H9 (cell line): Measurements from ENCODE around the gene C19orf47. TPM values are rescaled to one million over a fixed set of nuclear protein-coding genes. Genes with fewer than 3 reads are reported as not detected.

Source experiments
- DNase-seq: peaks from one replicate; pipeline ENCODE4 v3.0.0-alpha.2; 2017
- H2AFZ ChIP-seq: one replicate; pipeline ENCODE4 v1.6.1; 2013; ENCODE audit warnings: mild to moderate bottlenecking, low read length, control low read depth, moderate library complexity
- H2AK5ac ChIP-seq: 2 replicates; pipeline ENCODE4 v1.6.1; 2013; ENCODE audit warnings: low read length, control low read depth, mixed read lengths; ENCODE audit not compliant: insufficient read length
- H2BK120ac ChIP-seq: one replicate; pipeline ENCODE4 v1.6.1; 2013; ENCODE audit warnings: low read depth, mild to moderate bottlenecking, low read length, control low read depth, inconsistent platforms; ENCODE audit not compliant: poor library complexity, severe bottlenecking
- H2BK12ac ChIP-seq: 2 replicates; pipeline ENCODE4 v1.6.1; 2013; ENCODE audit warnings: low read length, control low read depth, mixed read lengths, low read depth; ENCODE audit not compliant: insufficient read length
- H2BK15ac ChIP-seq: 2 replicates; pipeline ENCODE4 v1.6.1; 2013; ENCODE audit warnings: low read depth, low read length, control low read depth
- H2BK20ac ChIP-seq: one replicate; pipeline ENCODE4 v1.6.1; 2013; ENCODE audit warnings: low read depth, mild to moderate bottlenecking, low read length, control low read depth, inconsistent platforms; ENCODE audit not compliant: poor library complexity, severe bottlenecking
- H2BK5ac ChIP-seq: 2 replicates; pipeline ENCODE4 v1.6.1; 2013; ENCODE audit warnings: low read length, control low read depth, mixed read lengths; ENCODE audit not compliant: insufficient read length
- H3K14ac ChIP-seq: 2 replicates; pipeline ENCODE4 v1.6.1; 2013; ENCODE audit warnings: low read length, control low read depth; ENCODE audit not compliant: insufficient read depth
- H3K18ac ChIP-seq: 2 replicates; pipeline ENCODE4 v1.6.1; 2013; ENCODE audit warnings: low read depth, mild to moderate bottlenecking, mixed read lengths, low read length, control low read depth; ENCODE audit not compliant: insufficient read length
- H3K23ac ChIP-seq: 2 replicates; pipeline ENCODE4 v1.6.1; 2013; ENCODE audit warnings: low read length, control low read depth, mixed read lengths, low read depth; ENCODE audit not compliant: insufficient read length
- H3K23me2 ChIP-seq: 2 replicates; pipeline ENCODE4 v1.6.1; 2013; ENCODE audit warnings: low read depth, mild to moderate bottlenecking, mixed read lengths, low read length, control low read depth; ENCODE audit not compliant: insufficient read length, poor library complexity, severe bottlenecking
- H3K27ac ChIP-seq: 2 replicates; pipeline ENCODE4 v1.5.1; 2013; ENCODE audit warnings: low read length, control low read depth, mixed read lengths, low read depth; ENCODE audit not compliant: insufficient read length
- H3K27me3 ChIP-seq: 2 replicates; pipeline ENCODE4 v1.6.1; 2013; ENCODE audit warnings: low read length, control low read depth, inconsistent platforms; ENCODE audit not compliant: insufficient read depth
- H3K4ac ChIP-seq: 2 replicates; pipeline ENCODE4 v1.6.1; 2013; ENCODE audit warnings: low read depth, mild to moderate bottlenecking, control low read depth, inconsistent platforms, low read length, moderate library complexity
- H3K4me1 ChIP-seq: 2 replicates; pipeline ENCODE4 v1.6.1; 2013; ENCODE audit warnings: low read length, control low read depth, inconsistent platforms; ENCODE audit not compliant: insufficient read depth
- H3K4me2 ChIP-seq: 2 replicates; pipeline ENCODE4 v1.6.1; 2013; ENCODE audit warnings: low read length, control low read depth, mixed read lengths; ENCODE audit not compliant: insufficient read length, insufficient read depth
- H3K56ac ChIP-seq: 2 replicates; pipeline ENCODE4 v1.6.1; 2013; ENCODE audit warnings: low read depth, mild to moderate bottlenecking, mixed read lengths, low read length, control low read depth; ENCODE audit not compliant: insufficient read length
- H3K79me1 ChIP-seq: 2 replicates; pipeline ENCODE4 v1.6.1; 2013; ENCODE audit warnings: low read depth, mild to moderate bottlenecking, moderate library complexity, low read length, control low read depth, inconsistent platforms; ENCODE audit not compliant: insufficient read depth, poor library complexity, severe bottlenecking
- H3K79me2 ChIP-seq: 2 replicates; pipeline ENCODE4 v1.6.1; 2013; ENCODE audit warnings: low read length, control low read depth, inconsistent platforms; ENCODE audit not compliant: insufficient read depth
- H3K9ac ChIP-seq: 2 replicates; pipeline ENCODE4 v1.6.1; 2013; ENCODE audit warnings: low read length, control low read depth, mixed read lengths; ENCODE audit not compliant: insufficient read length; ENCODE audit errors: extremely low read depth
- H3K9me3 ChIP-seq: one replicate; pipeline ENCODE4 v1.6.1; 2013; ENCODE audit warnings: low read depth, low read length, inconsistent platforms; ENCODE audit not compliant: control insufficient read depth
- H3T11ph ChIP-seq: one replicate; pipeline ENCODE4 v1.6.1; 2013; ENCODE audit warnings: mild to moderate bottlenecking, low read length, control low read depth, inconsistent platforms
- H4K20me1 ChIP-seq: one replicate; pipeline ENCODE4 v1.6.1; 2013; ENCODE audit not compliant: control insufficient read depth, insufficient read length, insufficient read depth
- H4K5ac ChIP-seq: 2 replicates; pipeline ENCODE4 v1.6.1; 2013; ENCODE audit warnings: low read depth, mild to moderate bottlenecking, mixed read lengths, low read length, control low read depth; ENCODE audit not compliant: insufficient read length
- H4K8ac ChIP-seq: replicated peaks from 2 replicates; pipeline ENCODE4 v1.6.1; 2013; ENCODE audit warnings: low read length, control low read depth, mixed read lengths, low read depth; ENCODE audit not compliant: insufficient read length
- H4K91ac ChIP-seq: 2 replicates; pipeline ENCODE4 v1.6.1; 2013; ENCODE audit warnings: low read depth, mild to moderate bottlenecking, moderate library complexity, mixed read lengths, low read length, control low read depth; ENCODE audit not compliant: insufficient read length
- H3K27ac Mint-ChIP-seq, 3 experiments: 2 replicates in 2 of 3; 3 replicates in 1 of 3; pipeline ENCODE4 v1.8.0; 2020 to 2021; ENCODE audit warnings: mixed read lengths in 3 of 3, mild to moderate bottlenecking in 1 of 3, moderate library complexity in 1 of 3
- H3K27me3 Mint-ChIP-seq: 2 replicates; pipeline ENCODE4 v1.8.0; 2021; ENCODE audit warnings: low read depth, mild to moderate bottlenecking, moderate library complexity, mixed read lengths
- H3K36me3 Mint-ChIP-seq, 3 experiments: 2 replicates in 2 of 3; 3 replicates in 1 of 3; pipeline ENCODE4 v1.8.0; 2020 to 2021; ENCODE audit warnings: low read depth in 3 of 3, mixed read lengths in 3 of 3; ENCODE audit not compliant: insufficient read depth in 1 of 3
- H3K4me1 Mint-ChIP-seq, 2 experiments: 2 replicates each; pipeline ENCODE4 v1.8.0; 2020; ENCODE audit warnings: mixed read lengths in 2 of 2
- H3K4me3 Mint-ChIP-seq, 2 experiments: 2 replicates in 1 of 2; 3 replicates in 1 of 2; pipeline ENCODE4 v1.8.0; 2020 to 2021; ENCODE audit warnings: mild to moderate bottlenecking in 2 of 2, mixed read lengths in 2 of 2, moderate library complexity in 1 of 2
- H3K9me3 Mint-ChIP-seq, 2 experiments: 2 replicates in 1 of 2; 3 replicates in 1 of 2; pipeline ENCODE4 v1.8.0; 2020; ENCODE audit warnings: mild to moderate bottlenecking in 2 of 2, mixed read lengths in 2 of 2, moderate library complexity in 1 of 2
- WGBS: extraction: QIAGEN DNeasy Blood & Tissue Kit; methylation state at CpG from one replicate; pipeline ENCODE4 v1.1.7; 2013; ENCODE audit warnings: missing lambda C conversion rate, low lambda C conversion rate, mixed read lengths; ENCODE audit not compliant: insufficient read length; ENCODE audit errors: extremely low coverage; 5-methylcytosine and 5-hydroxymethylcytosine counted together
- total RNA-seq: library from RNA; stranded (reverse); gene quantifications from 2 replicates; pipeline ENCODE4 v1.2.1, GENCODE V29; 2021
- TF ChIP-seq, protein P1 (sequence below): fragments of 200-600 bp; sonication (generic); conservative IDR thresholded peaks from 3 replicates; pipeline ENCODE4 v1.8.0; 2021; ENCODE audit warnings: antibody characterized with exemption, mild to moderate bottlenecking

C19orf47 gene
- total RNA-seq, 1 experiment from 2014 or later, result 19.4 TPM

DNA sequence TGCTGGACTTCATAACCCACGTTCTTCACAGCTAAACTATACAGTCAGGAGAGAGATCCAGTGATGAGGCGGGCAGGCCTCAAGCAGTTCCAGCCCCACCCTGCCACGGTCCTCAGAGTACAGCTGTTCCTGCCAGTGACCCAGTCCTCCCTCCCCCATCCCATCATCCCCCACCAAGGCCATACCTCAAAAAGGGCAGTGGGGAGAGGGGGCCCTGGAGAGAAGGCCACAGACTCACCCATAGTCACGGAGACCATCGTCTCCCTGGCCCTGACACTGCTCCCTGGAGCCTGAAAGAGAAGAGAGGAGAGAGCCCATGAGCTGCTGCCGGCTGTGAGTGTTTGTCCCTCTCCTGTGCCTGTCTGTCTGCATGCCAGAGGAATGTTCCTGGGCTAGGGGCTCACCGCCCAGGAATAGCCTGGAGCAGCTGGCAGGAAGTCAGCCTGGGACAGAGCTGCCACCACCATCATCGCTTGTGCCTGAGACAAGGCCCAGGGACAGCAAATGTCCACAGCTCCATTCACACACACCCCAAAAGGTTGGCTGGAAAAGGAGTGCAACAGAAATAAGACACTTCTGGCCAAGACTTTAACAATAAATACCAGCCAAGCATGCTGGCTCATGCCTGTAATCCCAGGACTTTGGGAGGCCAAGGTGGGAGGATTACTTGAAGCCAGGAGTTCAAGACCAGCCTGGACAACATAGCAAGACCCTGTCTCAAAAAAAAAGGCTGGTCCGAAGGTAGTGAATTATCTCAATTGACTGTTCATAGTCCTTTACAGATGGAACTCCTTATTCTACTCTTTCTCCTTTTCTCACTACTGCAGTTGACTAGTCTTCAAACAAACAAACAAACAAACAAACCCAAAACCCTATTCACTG is 6.4 kb downstream of the C19orf47 start:
- Histone ChIP-seq H3K4me1 (no peaks in the 10 kb centered on the region), H2AK5ac (no peak overlapping the region), H3K4ac (no peak overlapping the region), H2BK15ac (no peak overlapping the region), H3K9me3 (no peaks in the 10 kb centered on the region), H3K4me2 (no peak overlapping the region), H3K56ac (no peak overlapping the region), H2BK120ac (no peak overlapping the region), H2BK12ac (no peak overlapping the region), H4K5ac (no peak overlapping the region), H3K9ac (no peak overlapping the region), H2BK20ac (no peak overlapping the region), H3K23ac (no peak overlapping the region), H4K8ac (no peak overlapping the region), H3K23me2 (no peaks in the 10 kb centered on the region), H3K18ac (no peak overlapping the region), H3K27ac (no peak overlapping the region), H3K79me1 (no peaks in the 10 kb centered on the region), H3T11ph (no peak overlapping the region), H4K20me1 (no peaks in the 10 kb centered on the region), H3K14ac (no peak overlapping the region; the same call in 1 of the 2 replicates), H3K27me3 (no peaks in the 10 kb centered on the region), H4K91ac (no peak overlapping the region), H2AFZ (no peak overlapping the region), H3K79me2 (no peaks in the 10 kb centered on the region; the same call in 1 of the 2 replicates), H2BK5ac (no peak overlapping the region)
- no peak for DNase-seq
- H3K4me3 Mint-ChIP-seq, result no peak overlapping the region
- no CpG with 5 or more reads among the region's 9 CpGs for WGBS
- H3K36me3 Mint-ChIP-seq, result peaks cover 0 to 13% (median 11%) of the 10 kb centered on the region in 3 experiments; a peak in 5 of 7 replicates
- TF ChIP-seq, protein P1, sequence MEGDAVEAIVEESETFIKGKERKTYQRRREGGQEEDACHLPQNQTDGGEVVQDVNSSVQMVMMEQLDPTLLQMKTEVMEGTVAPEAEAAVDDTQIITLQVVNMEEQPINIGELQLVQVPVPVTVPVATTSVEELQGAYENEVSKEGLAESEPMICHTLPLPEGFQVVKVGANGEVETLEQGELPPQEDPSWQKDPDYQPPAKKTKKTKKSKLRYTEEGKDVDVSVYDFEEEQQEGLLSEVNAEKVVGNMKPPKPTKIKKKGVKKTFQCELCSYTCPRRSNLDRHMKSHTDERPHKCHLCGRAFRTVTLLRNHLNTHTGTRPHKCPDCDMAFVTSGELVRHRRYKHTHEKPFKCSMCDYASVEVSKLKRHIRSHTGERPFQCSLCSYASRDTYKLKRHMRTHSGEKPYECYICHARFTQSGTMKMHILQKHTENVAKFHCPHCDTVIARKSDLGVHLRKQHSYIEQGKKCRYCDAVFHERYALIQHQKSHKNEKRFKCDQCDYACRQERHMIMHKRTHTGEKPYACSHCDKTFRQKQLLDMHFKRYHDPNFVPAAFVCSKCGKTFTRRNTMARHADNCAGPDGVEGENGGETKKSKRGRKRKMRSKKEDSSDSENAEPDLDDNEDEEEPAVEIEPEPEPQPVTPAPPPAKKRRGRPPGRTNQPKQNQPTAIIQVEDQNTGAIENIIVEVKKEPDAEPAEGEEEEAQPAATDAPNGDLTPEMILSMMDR, result no peak
- no peaks in the 10 kb centered on the region for H3K9me3 Mint-ChIP-seq
- H3K27me3 Mint-ChIP-seq, result no peaks in the 10 kb centered on the region
- no peaks in the 10 kb centered on the region; a peak in 1 of 4 replicates for H3K4me1 Mint-ChIP-seq
- peak overlapping the region in 2 of 3 experiments; percentile 24 to 56; a peak in 2 of 7 replicates for H3K27ac Mint-ChIP-seq
